Measurements from ENCODE around the gene EVI5.

GRCh38 chr1:92698932-92699331, 86.0 kb downstream of the EVI5 start:
- TF ChIP-seq CTCF (IDR thresholded peaks at IDR 0.05) (no peak), POLR2A (IDR thresholded peaks at IDR 0.05) (no peak)
